Spinal cord (tissue), 10 donors: ENCODE measurements around the gene RPLP2. TPM values are rescaled to one million over a fixed set of nuclear protein-coding genes. Genes with fewer than 3 reads are reported as not detected.

ENCODE experiments used
- DNase-seq, 6 donors: peaks; one replicate each; pipeline versions ENCODE4 v3.0.0 to v3.0.0-alpha.2; 2013 to 2015; ENCODE audit warnings: low spot score in 6 of 6, low read depth in 4 of 6
- H3K27ac ChIP-seq: one replicate; pipeline ENCODE4 v1.5.1; 2013; ENCODE audit warnings: low read depth, low read length, control low read depth
- H3K27me3 ChIP-seq: one replicate; pipeline ENCODE4 v1.6.1; 2013; ENCODE audit warnings: low read length; ENCODE audit not compliant: control insufficient read depth, insufficient read depth
- H3K36me3 ChIP-seq: one replicate; pipeline ENCODE4 v1.6.1; 2013; ENCODE audit warnings: low read length; ENCODE audit not compliant: control insufficient read depth, insufficient read depth
- H3K4me1 ChIP-seq: one replicate; pipeline ENCODE4 v1.6.1; 2013; ENCODE audit warnings: low read length; ENCODE audit not compliant: control insufficient read depth, insufficient read depth
- H3K4me3 ChIP-seq: one replicate; pipeline ENCODE4 v1.5.1; 2013; ENCODE audit warnings: low read depth, low read length, control low read depth
- H3K9me3 ChIP-seq: one replicate; pipeline ENCODE4 v1.6.1; 2013; ENCODE audit warnings: low read length; ENCODE audit not compliant: control insufficient read depth, insufficient read depth
- WGBS: methylation state at CpG from one replicate; pipeline ENCODE4 v1.1.5; 2013; ENCODE audit warnings: missing lambda C conversion rate; ENCODE audit not compliant: insufficient coverage; 5-methylcytosine and 5-hydroxymethylcytosine counted together
- long read RNA-seq, 4 donors: transcript quantifications; one replicate each; lab custom pipeline, GENCODE V29; 2026
- polyA plus RNA-seq, 2 donors: library from polyadenylated mRNA; unstranded; fragments of 120-200 nt; gene quantifications; one replicate each; pipeline ENCODE4 v1.2.1, GENCODE V29; 2013; ENCODE audit not compliant: insufficient read length in 2 of 2
- total RNA-seq, 2 donors: library from RNA; depleted of rRNA in 1 of 2; stranded (reverse); fragments of 120-200 nt in 1 of 2; fragments of >200 nt in 1 of 2; gene quantifications; one replicate each; pipeline versions ENCODE4 v1.2.3 to v1.2.4, GENCODE V29; 2013 to 2014
- donor health status: healthy.

The RPLP2 gene
- total RNA-seq (1,000 to 10,000 TPM in 1 of 2 donors, 100 to 1,000 TPM in 1; 139 to 1,150 TPM), polyA plus RNA-seq (100 to 1,000 TPM; 862 to 919 TPM)
- long read RNA-seq, donor 1, transcript RPLP2-201 (5 exons, 781 nt), result major isoform, 750 of 1,044 reads
- long read RNA-seq, donor 1, transcript RPLP2-203 (3 exons, 489 nt), result minor isoform, 43 of 1,044 reads
- long read RNA-seq, donor 1, transcript RPLP2-205 (2 exons, 646 nt), result minor isoform, 40 of 1,044 reads
- long read RNA-seq, donor 1, transcript RPLP2-207 (4 exons, 637 nt), result minor isoform, 115 of 1,044 reads
- long read RNA-seq, donor 1, partial matches to known transcripts, result 58 of 1,044 reads
- long read RNA-seq, donor 1, other reads (novel, unspliced or antisense), result 36 of 1,044 reads
- long read RNA-seq, donor 2, transcript RPLP2-205 (2 exons, 646 nt), result minor isoform, 11 of 733 reads
- long read RNA-seq, donor 2, transcript RPLP2-201 (5 exons, 781 nt), result major isoform, 612 of 733 reads
- long read RNA-seq, donor 2, transcript RPLP2-203 (3 exons, 489 nt), result minor isoform, 8 of 733 reads
- long read RNA-seq, donor 2, transcript RPLP2-207 (4 exons, 637 nt), result minor isoform, 51 of 733 reads
- long read RNA-seq, donor 2, partial matches to known transcripts, result 30 of 733 reads
- long read RNA-seq, donor 2, other reads (novel, unspliced or antisense), result 21 of 733 reads
- long read RNA-seq, donor 3, transcript RPLP2-205 (2 exons, 646 nt), result minor isoform, 8 of 817 reads
- long read RNA-seq, donor 3, transcript RPLP2-207 (4 exons, 637 nt), result minor isoform, 39 of 817 reads
- long read RNA-seq, donor 3, transcript RPLP2-203 (3 exons, 489 nt), result minor isoform, 12 of 817 reads
- long read RNA-seq, donor 3, transcript RPLP2-201 (5 exons, 781 nt), result major isoform, 669 of 817 reads
- long read RNA-seq, donor 3, partial matches to known transcripts, result 57 of 817 reads
- long read RNA-seq, donor 3, other reads (novel, unspliced or antisense), result 32 of 817 reads
- long read RNA-seq, donor 4, transcript RPLP2-205 (2 exons, 646 nt), result minor isoform, 66 of 1,782 reads
- long read RNA-seq, donor 4, transcript RPLP2-201 (5 exons, 781 nt), result major isoform, 1,359 of 1,782 reads
- long read RNA-seq, donor 4, transcript RPLP2-203 (3 exons, 489 nt), result minor isoform, 30 of 1,782 reads
- long read RNA-seq, donor 4, transcript RPLP2-207 (4 exons, 637 nt), result minor isoform, 173 of 1,782 reads
- long read RNA-seq, donor 4, partial matches to known transcripts, result 81 of 1,782 reads
- long read RNA-seq, donor 4, other reads (novel, unspliced or antisense), result 71 of 1,782 reads

- Histone ChIP-seq H3K27me3 (no peaks in the 10 kb centered on the region), H3K27ac (peak within 1 kb of the TSS; percentile 98), H3K36me3 (peaks cover 28% of the 10 kb centered on the region), H3K9me3 (no peaks in the 10 kb centered on the region), H3K4me3 (peak within 1 kb of the TSS; percentile 95), H3K4me1 (peaks cover 42% of the 10 kb centered on the region)
- under 1% methylated on average over 78 of the region's 81 CpGs for WGBS
- DNase-seq, result peak; percentile 96 to 99 (median 98)
Measured at GRCh38 chr11:809287-810039, at the start of gene RPLP2. Gene RPLP2 (plus strand): TSS chr11:809967. CDS start chr11:810235, 268 bp downstream.

GRCh38 chr11:760236-760635 is 49.5 kb upstream of the RPLP2 start:
- Histone ChIP-seq H3K9me3 (no peaks in the 10 kb centered on the region), H3K27me3 (no peaks in the 10 kb centered on the region), H3K27ac (no peak overlapping the region), H3K36me3 (peaks cover 97% of the 10 kb centered on the region), H3K4me3 (no peak overlapping the region), H3K4me1 (peaks cover 6% of the 10 kb centered on the region)
- no peak for DNase-seq

DNA sequence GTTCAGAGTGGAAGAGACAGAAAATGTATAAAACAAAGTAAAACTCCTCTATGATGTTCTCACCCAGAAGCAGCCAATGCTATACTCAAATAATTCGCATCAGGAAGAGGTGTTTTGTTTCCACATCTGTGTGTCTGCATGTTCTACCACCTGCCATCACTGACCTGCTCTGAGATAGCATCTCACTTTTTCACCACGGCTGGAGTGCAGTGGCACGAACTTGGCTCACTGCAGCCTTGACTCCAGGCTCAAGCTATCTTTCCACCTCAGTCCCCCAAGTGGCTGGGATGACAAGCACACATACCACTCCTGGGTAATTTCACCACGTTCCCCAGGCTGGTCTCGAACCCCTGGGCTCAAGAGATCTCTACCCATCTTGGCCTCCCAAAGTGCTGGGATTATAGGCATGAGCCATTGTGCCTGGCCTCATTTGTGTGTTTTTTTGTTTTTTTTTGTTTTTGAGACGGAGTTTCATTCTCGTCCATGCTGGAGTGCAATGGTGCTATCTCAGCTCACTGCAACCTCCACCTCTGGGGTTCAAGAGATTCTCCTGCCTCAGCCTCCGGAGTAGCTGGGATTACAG is 48.1 kb upstream of the RPLP2 start:
- Histone ChIP-seq H3K9me3 (no peaks in the 10 kb centered on the region), H3K4me3 (no peak overlapping the region), H3K27me3 (no peaks in the 10 kb centered on the region), H3K36me3 (peaks cover 95% of the 10 kb centered on the region), H3K4me1 (peaks cover 7% of the 10 kb centered on the region), H3K27ac (no peak overlapping the region)
- DNase-seq, result no peak
- 92% methylated on average over 5 of the region's 8 CpGs for WGBS

GRCh38 chr11:762421-763072 is 47.2 kb upstream of the RPLP2 start:
- no peaks in the 10 kb centered on the region for H3K27me3 ChIP-seq
- H3K9me3 ChIP-seq, result no peaks in the 10 kb centered on the region
- H3K4me1 ChIP-seq, result peaks cover 7% of the 10 kb centered on the region
- H3K36me3 ChIP-seq, result peaks cover 95% of the 10 kb centered on the region
- WGBS, result 44% methylated on average over 6 of the region's 10 CpGs
- H3K27ac ChIP-seq, result no peak overlapping the region
- H3K4me3 ChIP-seq, result no peak overlapping the region
- DNase-seq, result peak in 2 of 6 donors; percentile 43 to 54

- Histone ChIP-seq H3K9me3 (no peaks in the 10 kb centered on the region), H3K27ac (no peak overlapping the region), H3K4me3 (no peak overlapping the region), H3K36me3 (peaks cover 95% of the 10 kb centered on the region), H3K27me3 (no peaks in the 10 kb centered on the region), H3K4me1 (peaks cover 7% of the 10 kb centered on the region)
- WGBS, result 60% methylated on average over 7 of the region's 24 CpGs
- no peak for DNase-seq
Measured at GRCh38 chr11:763073-763463, 46.7 kb upstream of the RPLP2 start.

DNA sequence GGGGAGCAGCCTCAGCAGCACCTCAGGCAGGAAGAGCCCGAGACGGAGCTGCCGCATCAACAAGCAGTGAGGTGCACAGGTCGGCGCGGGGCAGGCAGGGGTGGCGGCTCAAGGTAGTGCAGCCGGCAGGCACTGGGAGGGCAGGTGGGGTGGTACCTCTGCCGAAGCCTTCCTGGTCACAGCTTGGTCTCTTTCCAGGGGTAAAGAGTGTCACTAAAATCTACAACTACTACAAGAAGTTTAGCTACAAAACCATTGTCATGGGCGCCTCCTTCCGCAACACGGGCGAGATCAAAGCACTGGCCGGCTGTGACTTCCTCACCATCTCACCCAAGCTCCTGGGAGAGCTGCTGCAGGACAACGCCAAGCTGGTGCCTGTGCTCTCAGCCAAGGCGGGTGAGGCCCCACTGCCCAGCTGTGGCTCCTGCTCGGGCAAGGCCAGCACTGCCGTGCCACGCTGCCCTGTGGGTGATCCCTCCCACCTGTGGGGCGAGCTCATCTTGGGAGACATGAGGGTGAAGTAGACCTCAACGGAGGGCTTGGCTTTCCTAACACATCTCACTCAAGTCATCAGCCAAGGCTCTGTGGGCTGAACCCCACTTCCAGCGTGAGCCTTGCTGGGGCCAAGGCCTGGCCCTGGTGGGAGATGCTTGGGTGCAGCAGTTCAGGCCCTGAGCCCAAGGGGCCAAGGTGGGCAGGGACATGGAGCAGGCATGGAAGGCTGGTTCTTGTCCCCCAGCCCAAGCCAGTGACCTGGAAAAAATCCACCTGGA is 46.0 kb upstream of the RPLP2 start:
- peaks cover 7% of the 10 kb centered on the region for H3K4me1 ChIP-seq

DNA sequence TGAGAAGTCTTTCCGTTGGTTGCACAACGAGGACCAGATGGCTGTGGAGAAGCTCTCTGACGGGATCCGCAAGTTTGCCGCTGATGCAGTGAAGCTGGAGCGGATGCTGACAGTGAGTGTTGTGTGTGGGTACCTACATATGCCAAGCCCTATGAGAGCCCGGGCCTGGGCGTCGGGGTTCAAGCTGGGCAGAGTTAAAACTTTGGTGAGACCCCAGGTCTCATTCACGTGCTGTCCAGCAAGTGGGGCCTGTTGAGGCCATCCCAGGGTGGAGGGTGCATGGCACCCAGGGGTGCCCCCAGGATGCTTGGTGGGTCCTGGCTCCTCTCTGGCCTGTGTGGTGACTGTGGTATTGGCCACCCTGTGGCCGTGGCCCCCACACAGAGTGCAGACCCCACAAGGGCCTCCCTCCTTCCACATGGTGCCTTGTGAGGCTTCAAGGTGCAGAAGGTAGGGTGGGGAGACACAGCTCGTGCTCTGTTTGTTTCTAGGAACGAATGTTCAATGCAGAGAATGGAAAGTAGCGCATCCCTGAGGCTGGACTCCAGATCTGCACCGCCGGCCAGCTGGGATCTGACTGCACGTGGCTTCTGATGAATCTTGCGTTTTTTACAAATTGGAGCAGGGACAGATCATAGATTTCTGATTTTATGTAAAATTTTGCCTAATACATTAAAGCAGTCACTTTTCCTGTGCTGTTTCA is 45.3 kb upstream of the RPLP2 start:
- no peaks in the 10 kb centered on the region for H3K9me3 ChIP-seq
- DNase-seq, result no peak
- peaks cover 7% of the 10 kb centered on the region for H3K4me1 ChIP-seq
- H3K27ac ChIP-seq, result no peak overlapping the region
- H3K27me3 ChIP-seq, result no peaks in the 10 kb centered on the region
- H3K4me3 ChIP-seq, result no peak overlapping the region
- H3K36me3 ChIP-seq, result peaks cover 93% of the 10 kb centered on the region
- 90% methylated on average over 13 of the region's 18 CpGs for WGBS

More for the DNA sequence above, 46.0 kb upstream of the RPLP2 start:
- no peak overlapping the region for H3K27ac ChIP-seq
- 89% methylated on average over 18 of the region's 22 CpGs for WGBS
- no peak overlapping the region for H3K4me3 ChIP-seq
- DNase-seq, result no peak
- no peaks in the 10 kb centered on the region for H3K27me3 ChIP-seq
- peaks cover 94% of the 10 kb centered on the region for H3K36me3 ChIP-seq
- no peaks in the 10 kb centered on the region for H3K9me3 ChIP-seq
